T-helper 2 cell treated with Interferon-gamma antibody and Interleukin-4, amounts not matched to agents 100 ng/mL and 5 ng/mL, for 36 hours (primary cell): ENCODE measurements around the gene ABL1. TPM values are rescaled to one million over a fixed set of nuclear protein-coding genes. Genes with fewer than 3 reads are reported as not detected.
"Not testable (repeated sequence)": the region's sequence is repeated elsewhere in the genome, so short reads cannot be mapped to it uniquely, and the experiment has no call there.

Source experiments
- intact Hi-C: fragments of 100-400 bp; cut with micrococcal nuclease; formaldehyde crosslinking; loops from one replicate; pipeline ENCODE4 v1.15.1; 2023
- total RNA-seq: library from RNA; stranded (reverse); gene quantifications from 2 replicates; pipeline ENCODE4 v1.2.3, GENCODE V29; 2022

The ABL1 gene
- total RNA-seq, 1 donor from 2014 or later = 31.9 TPM

DNA sequence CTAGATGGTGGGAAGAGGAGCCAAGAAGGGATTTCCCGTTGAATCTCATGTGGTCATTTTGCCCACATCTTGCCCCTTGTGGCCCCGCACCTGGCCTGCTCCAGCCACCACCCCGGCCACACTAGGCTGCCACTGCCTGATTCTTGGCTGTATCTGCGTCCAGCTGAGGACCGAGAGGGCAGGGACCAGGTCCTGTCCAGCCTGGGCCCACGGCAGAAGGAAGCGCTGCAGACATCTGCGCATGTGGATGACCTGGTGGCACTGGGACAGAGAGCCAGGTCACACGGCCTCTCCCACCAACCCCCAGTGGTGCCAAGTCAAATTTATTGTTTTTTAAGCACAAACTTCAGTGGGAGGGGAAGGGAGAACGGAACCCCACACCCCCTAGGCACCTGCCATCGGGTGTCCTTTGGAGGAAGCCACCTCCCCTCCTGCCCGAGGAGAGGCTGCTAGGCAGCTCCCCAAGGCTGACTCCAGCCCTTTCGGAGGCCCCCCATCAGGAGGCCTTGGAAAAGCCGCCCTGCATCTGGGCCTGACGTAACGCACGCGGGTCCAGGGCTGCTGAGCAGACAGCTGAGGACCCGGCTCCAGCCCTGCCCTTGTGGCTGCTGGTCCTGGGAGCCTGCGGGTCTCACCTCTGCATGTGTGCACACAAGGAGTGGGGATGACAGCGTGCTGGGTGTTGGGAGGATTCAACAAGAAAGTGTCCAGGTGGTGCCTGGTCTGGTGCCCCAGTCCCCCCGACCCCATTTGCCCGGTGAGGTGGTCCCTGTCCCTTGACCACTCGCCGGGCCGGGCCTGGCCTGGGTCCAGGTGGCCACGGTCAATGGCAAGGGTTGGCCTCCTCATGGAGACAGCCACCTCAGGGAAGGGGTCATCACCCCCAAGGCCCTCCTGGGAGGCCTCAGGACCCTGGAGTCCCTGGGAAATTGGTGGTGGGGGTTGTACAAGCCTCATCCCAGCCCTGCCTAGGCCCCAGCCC lies 67.4 kb downstream of the ABL1 start:
- intact Hi-C loops = no loop called here

DNA sequence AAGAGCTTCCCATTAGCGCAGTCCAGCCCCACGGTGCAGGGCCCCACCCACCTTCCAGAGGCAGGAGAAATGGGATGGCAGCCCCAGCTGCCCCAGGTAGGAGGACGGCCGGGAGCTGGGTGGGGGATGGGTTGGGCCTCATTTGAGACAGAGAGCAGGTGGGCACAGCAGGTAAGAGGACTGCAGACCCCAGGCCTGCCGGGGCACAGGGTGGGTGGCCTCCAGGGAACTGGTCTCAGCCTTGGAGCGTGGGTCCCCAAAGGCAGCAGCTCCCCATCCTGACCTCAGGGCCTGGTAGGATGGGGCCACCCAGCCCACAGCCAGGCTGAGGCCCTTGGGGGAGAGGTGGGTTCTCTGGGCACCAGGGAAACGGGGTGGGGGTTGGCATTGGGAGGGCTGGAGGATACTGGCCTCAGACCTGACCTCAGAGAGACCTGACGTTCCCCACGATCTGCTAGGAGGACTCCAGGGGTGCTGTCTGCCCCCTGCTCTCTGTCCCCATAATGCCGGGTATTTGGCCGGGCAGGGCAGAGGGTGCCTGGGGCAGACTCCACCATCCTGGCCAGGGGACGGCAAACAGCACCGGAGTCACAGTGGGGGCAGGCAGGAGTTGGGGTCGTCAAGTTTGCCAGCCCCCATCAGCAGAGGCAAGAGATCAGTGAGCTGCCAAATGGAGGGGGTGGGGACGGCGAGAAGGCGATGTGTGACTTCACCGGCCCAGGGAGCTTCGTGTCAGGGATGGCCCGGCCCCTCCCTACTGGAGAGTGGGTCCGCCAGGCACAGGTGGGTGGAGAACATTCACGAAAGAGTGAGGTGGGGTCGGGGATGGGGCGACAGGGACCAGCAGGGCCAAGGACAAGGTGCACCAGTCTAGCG lies 68.4 kb downstream of the ABL1 start:
- intact Hi-C loops = no loop called here

DNA sequence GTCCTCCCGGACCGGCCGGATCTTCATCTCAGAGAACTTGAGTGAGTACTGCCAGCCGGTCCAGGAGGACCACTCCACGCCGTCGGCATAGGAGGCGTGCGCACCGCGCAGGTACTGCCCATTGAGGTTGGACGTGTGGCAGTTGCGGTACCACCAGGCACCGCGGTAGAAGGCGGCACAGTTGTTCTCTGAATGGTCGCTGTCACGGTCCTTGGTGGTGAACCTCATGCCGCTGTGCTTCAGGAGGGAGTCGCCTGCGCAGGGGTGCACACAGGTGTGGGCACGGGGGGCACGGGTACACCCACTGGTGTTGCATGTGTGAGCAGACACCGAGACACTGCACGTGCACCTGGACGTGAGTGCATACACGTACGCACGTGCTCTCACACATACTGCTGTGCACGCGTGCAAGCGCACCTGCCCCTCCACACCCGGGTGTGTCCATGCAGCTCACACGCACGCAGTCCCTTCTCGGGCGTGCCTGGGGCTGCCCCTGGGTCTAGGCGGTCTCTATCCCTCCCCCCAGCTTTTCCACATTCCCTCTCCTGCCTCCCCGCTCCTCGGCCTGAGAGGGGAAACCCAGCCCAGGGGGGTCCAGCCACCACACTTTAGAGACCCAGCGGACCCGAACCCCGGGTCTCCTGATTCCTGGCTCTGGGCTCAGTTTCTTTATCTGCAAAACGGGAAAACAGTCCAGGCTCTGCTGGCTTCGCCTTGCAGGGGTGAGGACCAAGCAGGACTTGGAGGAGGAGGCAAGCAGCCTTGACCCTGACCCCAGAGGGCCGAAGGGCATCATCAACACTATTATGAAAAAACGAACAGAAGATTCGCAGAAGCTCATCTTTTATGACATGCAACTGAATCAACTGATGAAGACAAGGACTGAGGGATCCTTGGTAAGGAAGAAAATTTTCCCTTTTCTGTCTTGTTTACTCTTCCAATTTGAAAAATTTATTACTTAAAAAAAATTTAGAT lies 69.3 kb downstream of the ABL1 start:
- intact Hi-C loops = no loop called here

DNA sequence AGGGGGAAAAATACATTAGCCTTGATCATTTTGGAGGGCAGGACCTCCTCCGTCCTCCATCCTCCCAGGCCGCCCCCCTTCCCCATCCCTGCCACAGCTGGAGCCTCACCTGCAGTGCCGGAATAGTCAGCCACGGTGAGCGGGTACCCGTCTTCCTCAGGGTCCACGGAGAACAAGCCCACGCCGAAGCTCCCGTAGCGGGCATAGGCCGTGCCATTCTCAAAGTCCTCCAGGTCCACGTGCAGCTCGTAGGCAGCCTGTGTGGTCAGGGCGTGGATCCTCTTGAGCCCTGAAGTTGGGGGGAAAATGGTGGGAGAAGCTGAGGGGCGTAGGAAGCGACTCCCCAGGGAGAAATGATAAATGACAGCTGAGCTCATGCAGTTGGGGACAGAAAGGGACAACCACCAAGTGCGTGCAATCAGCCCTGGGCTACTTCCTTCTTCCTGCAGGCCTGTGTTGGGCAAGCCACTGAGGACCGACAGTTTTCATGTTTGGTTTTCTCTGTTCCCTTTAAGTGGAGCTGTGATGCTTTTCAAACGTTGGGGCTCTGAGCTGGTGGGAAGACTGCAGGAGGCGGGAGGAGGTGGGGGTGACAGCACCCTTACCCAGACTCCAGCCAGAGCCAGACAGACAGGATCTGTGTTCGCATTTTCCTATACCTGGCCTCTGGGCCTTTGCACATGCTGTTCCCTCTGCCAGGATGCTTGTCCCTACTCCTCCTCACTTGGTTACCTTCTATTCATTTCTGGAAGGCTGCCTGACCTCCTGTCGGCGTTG lies 70.3 kb downstream of the ABL1 start:
- intact Hi-C loops = no loop called here

DNA sequence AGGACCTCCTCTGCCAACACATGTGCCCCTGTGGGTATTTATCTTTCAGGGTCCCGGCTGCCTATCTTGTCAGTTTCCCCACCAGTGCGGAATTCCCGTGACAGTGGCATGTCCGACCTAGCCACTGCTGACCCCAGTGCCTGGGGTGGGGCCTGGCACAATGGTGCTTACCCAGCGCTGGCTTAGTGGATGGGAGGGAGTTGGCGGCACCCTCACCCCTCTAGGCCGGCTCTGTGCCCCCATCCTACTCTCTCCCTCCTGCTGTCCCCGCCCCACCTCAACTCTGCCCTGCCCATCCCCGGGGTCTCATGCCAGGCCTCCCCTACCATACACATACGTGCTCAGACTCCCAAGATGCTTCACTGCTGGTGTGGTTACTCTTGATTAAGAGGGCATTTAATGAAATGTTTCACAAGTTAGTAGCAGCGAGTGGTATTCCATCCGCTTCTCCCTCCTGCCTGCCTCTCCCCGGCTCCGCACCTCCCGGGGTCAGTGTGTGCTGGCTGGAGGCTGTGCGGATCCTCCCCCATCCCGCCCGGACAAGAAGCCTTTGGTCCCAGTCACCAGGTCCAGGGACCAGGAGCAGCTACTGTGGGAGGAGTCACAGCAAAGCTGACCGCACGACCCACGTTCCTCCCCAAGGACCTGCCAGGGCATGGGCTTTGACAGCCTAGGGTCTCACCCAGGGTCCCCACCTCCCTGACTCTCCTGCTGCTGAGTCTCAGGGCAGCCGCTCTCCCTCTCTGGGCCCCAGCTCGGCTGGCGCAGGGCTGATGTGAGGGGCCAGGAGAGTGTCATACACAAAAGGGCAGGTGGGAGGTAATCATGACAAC lies 71.1 kb downstream of the ABL1 start:
- intact Hi-C loops = no loop called here

DNA sequence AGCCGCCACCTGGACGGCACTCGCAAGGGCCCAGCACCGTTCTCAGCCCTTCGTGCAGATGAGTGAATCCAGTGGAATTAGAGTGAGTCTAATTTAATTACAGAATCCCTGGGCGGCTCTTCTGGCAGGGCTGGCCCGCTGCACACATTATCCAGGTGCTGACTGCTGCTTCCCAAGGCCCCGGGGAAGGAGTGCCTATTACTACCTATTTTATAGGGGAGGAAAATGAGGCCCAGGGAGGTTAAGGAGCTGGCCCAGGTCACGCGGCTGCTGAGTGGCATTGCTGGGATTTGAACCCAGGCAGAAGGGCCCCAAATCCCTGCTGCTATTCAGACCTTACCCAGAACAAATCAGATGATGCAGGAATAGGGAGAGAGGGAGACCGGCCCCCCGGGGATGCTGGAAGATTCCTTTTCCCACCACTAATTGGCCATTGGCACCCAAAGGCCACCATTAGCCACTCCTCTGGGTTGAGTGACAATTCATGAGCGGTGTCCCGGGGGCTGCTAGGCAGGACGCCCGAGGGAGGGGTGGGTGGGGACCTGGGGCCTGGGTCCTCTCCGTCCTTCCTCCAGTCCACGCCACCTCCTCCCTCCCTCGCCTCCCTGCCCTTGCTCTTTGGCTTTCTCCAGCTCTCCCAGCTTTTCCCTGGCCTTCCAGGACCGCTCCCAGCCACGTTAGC lies 71.8 kb downstream of the ABL1 start:
- intact Hi-C loops = no loop called here

DNA sequence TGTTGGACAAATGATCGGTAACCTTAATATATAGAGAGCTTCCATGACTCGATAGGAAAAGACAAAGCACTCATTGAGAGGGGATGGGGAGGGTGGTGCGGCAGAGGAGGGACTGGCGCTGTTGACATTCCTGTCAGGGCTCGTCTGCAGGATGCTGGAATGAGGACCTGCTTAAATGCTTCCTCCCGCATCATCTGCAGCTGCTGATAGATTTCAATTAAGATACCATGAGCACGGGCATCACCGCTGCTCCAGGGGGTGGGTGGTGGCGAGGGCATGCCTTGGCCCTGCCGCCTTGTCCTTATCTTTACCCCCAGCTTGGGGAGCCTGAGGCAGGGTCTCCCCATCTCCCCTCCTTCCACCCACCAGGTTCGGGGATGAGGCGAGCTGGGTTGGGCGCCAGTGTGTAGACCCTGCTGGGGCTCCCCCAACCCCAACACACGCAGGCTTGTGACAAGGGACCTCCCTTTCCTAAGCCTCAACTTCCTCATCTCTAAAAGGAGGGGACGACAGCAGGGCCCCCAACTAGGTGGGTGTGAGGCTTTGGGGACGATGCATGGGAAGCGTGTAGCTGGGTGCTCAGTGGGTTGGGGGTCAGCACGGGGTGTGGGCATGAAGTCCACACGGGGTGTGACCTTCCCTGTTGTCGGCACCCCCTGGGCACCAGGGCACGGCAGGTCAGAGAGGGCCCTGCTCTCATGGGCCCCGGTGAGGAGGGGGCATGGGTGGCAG lies 73.3 kb downstream of the ABL1 start:
- intact Hi-C loops = no loop called here

DNA sequence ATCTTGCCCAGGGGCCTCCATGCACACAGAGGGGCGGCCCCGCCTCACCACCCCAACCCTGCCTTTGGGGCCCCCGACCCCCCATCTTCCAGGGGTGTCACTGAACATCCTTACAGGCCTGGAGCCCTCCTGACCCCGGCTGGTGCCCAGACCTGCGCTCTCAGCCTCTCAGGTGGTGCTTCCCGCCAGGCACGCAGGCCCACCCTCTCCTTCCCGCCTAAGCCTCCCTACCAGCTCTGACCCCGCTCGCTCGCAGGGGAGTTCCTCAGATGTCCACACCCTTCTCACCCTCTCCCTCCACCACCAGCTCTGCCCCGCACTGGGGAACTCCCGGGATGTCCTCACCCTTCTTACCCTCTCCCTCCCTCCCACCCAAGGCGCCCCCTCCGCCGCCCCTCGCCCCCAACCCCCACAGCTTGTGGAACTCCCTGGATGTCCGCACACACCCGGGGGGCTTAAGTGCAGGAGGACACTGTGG lies 73.9 kb downstream of the ABL1 start:
- intact Hi-C loops = no loop called here

DNA sequence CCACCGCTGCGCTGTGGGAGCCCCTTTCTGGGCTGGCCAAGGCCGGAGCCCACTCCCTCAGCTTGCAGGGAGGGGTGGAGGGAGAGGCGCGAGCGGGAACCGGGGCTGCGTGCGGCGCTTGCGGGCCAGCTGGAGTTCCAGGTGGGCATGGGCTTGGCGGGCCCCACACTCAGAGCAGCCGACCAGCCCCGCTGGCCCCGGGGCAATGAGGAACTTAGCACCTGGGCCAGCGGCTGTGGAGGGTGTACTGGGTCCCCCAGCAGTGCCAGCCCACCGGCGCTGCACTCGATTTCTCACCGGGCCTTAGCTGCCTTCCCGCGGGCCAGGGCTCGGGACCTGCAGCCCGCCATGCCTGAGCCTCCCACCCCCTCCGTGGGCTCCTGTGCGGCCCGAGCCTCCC lies 75.0 kb downstream of the ABL1 start:
- intact Hi-C loops = not testable (repeated sequence)

DNA sequence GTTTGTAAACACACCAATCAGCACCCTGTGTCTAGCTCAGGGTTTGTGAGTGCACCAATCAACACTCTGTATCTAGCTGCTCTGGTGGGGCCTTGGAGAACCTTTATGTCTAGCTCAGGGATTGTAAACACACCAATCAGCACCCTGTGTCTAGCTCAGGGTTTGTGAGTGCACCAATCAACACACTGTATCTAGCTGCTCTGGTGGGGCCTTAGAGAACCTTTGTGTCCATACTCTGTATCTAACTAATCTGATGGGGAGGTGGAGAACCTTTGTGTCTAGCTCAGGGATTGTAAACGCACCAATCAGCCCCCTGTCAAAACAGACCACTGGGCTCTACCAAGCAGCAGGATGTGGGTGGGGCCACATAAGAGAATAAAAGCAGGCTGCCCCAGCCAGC lies 75.6 kb downstream of the ABL1 start:
- intact Hi-C loops = not testable (repeated sequence)

DNA sequence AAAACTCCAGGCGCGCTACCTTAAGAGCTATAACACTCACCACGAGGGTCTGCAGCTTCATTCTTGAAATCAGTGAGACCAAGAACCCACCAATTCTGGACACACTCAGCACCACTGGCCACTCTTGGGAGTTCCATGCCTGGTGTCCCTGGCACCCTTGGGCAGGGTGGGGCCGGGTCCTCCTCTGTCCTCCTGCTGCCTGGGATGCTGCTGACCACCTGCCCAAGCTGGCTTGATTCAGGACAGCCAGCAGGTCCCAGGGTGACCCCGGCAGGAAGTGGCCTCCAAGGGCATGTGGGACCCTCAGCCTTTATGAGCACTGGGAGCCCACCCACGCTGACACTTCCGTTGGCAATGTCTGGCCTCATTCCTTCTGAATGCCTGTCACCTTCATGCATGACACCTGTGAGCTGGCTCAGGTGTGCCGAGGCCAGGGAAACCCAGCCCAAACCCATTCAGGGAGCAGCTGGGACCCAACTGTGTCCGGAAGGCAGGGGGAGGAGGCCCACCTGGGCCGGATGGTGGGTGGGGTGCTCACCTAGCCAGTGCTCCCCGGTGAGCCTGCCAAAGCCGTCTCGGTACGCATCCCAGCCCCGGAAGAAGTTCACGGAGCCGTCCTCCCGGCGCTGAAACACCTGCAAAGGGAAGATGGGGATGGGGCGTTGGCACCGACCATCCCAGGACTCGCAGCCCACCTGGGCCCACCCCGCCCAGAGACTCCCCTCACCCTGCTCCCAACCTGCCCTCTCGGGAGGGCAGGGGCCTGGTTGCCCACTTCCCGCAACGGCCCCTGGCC lies 76.4 kb downstream of the ABL1 start:
- intact Hi-C loops = no loop called here

DNA sequence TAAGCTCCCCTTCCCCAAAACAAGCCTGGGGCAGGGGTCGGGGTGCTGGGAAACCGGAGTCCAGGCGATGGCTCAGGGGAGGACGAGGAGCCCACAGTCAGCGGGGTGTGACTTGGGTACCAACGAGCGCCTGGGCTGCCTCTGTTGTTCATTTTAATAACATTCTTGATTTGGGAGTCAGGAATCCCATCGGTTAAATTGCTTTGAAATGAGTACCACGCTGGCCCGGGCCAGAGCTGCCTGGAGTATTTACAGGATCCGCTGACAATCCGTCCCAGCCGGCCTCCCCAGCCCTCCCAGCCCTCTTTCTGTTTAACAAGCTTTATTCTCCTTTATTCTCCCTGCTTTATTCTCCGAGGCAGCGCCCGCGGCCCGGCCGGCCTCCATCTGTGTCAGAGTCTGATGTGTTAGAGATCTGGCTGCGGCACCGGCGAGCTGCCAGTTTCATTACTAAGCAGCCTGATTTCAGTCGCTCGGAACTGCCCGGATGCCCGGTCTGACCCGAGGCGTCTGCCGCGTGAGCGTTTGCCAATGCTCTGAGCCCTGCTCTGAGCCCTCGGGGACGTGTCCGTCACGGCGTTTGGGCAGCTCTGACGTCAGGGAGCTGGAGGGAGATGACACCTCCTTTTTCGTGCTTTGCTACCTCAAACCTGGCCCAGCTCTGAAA lies 78.0 kb downstream of the ABL1 start:
- intact Hi-C loops = no loop called here

DNA sequence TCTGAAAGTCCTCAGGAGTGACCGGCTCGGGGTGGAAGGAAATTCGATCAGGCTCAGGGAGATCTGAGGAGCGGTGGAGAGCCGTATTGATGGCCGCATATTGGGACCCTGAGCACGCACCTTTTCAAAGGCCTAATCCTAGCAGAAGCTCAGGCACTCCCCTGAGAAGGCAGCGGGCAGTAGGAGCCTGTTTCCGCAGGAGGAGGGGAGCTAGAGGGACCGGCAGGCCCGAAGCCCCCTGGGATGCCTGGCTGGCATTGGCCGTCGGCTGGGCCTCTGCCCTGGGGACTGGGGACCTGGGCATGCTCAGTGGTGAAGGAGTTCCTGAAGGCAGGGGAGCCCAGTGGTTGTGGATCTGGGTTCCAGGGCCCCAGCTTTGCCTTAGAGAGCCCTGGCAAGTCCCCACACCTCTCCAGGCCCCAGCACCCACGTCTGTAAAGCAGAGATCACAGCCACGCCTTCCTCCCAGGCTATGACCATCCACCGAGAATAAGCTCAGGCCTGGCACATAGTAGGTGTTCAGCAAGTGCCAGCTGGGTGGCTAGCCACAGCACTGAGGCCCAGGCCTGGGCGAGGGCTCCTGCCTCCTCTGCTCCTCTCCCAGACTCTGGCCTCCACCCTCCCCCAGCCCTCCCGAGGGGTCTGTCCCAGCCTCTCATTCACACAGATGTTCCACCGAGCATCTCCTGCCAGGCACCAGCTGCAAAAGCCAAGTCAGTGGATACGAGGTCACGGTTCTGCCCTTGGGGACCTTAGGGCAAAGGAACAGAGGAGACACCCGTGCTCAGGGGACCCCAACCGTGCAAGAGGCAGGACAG lies 78.8 kb downstream of the ABL1 start:
- intact Hi-C loops = no loop called here

DNA sequence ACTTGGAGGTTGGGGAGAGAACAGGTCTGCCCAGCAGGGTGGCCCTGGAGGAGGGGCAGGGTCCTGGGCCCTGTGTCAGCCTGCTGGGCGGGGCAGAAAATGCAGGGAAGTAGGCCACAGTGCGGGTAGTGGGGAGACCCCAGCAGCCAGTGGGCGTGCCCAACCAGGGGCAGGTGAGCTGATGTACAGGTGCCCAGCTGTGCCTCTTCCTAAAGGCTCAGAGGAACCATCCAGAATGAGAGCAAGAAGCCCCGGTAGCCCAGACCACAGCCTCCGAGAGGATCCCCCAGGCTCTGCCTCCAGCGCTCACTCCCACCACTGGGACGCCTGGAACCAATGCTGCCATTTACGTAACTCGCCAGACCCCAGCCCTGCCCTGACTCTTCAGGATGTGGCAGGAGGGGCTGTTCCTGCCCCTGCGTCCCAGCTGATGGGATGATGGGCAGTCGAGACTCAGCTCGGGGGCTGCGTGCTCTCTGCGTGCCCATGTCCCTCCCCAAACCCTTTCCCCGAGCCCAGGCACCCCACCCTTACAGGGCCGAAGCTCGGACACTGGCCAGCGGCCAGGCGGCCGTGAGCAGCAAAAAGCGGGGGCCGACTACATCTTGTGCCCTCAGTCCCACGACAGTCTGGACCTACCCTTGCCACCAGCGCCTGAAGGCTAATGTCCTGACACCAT lies 79.5 kb downstream of the ABL1 start:
- intact Hi-C loops = no loop called here

DNA sequence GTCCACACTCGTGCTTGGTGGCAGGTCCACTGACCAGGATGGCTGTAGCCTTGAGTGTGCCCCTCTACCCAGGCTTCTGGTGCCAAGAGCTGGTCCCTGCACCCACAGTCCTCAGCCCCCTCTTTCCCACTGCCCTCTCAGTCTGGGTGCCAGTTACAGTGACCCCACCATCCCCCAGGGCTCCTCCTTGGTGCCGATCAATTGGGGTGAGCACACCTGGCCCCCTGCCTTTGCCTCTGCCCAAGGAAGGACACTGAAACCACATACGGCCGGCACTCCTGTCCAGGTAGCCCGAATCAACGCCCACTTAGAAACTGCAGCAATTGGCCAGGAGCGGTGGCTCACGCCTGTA lies 80.0 kb downstream of the ABL1 start:
- intact Hi-C loops = no loop called here
